ENCODE results near the gene MARCHF4. TPM values are rescaled to one million over a fixed set of nuclear protein-coding genes. Genes with fewer than 3 reads are reported as not detected.

Gene MARCHF4
- total RNA-seq, 1 experiment from 2014 or later = not detected

GRCh38 chr2:216340280-216340631 is 32.0 kb downstream of the MARCHF4 start:
- no peaks in the 10 kb centered on the region for H3K9me3 ChIP-seq (ENCODE audit: control insufficient read depth in 1 of 2, insufficient read depth in 1 of 2, low read depth in 1 of 2, low read length in 2 of 2)
- no TSS peak for BruUV-seq (replicated peaks)
- H3K27ac ChIP-seq (ENCODE audit: low read depth, low read length) = no peak overlapping the region
- peaks cover 0 to 8% of the 10 kb centered on the region in 2 experiments; a peak in 1 of 4 replicates for H3K4me1 ChIP-seq (ENCODE audit: control insufficient read depth in 1 of 2, insufficient read depth in 2 of 2, low read length in 2 of 2)
- no peak overlapping the region for H3K4me3 ChIP-seq (replicated peaks in 1 of 2; ENCODE audit: low read depth in 1 of 2, low read length in 2 of 2)
- ChIA-PET CTCF (no interaction called here), POLR2A (no interaction called here), RAD21 (ENCODE audit: low non-redundant PET in 1 of 2, low total read pairs in 2 of 2, uncharacterized antibody in 2 of 2, unreplicated experiment in 2 of 2) (no interaction called here)
- H4K20me1 ChIP-seq (ENCODE audit: insufficient read depth) = no peaks in the 10 kb centered on the region
- H3K36me3 ChIP-seq (ENCODE audit: control insufficient read depth in 1 of 2, insufficient read depth in 2 of 2, low read length in 2 of 2) = no peaks in the 10 kb centered on the region
- ATAC-seq (no peak), DNase-seq (ENCODE audit: low read depth, low spot score) (no peak)
- H3K4me2 ChIP-seq (ENCODE audit: low read length) = peak overlapping the region; percentile 36; the same call in 1 of the 2 replicates
- no peak for TF ChIP-seq CBX3 (IDR thresholded peaks at IDR 0.05; ENCODE audit: low read depth)
- no peak for TF ChIP-seq EZH2phosphoT487 (IDR thresholded peaks at IDR 0.05; ENCODE audit: borderline replicate concordance)
- TF ChIP-seq ZNF274 (IDR thresholded peaks at IDR 0.05; ENCODE audit: low read depth, low read length) = no peak
- no peak for TF ChIP-seq POLR2AphosphoS5 (IDR thresholded peaks at IDR 0.05; ENCODE audit: low read depth, low read length)
- TF ChIP-seq SRF (IDR thresholded peaks at IDR 0.05; ENCODE audit: low read depth) = no peak
- TF ChIP-seq RAD21 (IDR thresholded peaks at IDR 0.05; ENCODE audit: low read depth) = no peak
- no peak for TF ChIP-seq YY1 (IDR thresholded peaks at IDR 0.05; ENCODE audit: extremely low read depth, insufficient replicate concordance, low read depth, low read length)
- no peak for TF ChIP-seq SP1 (IDR thresholded peaks at IDR 0.05; ENCODE audit: low read depth)
- no peak for TF ChIP-seq REST (IDR thresholded peaks at IDR 0.05; ENCODE audit: low read depth)
- TF ChIP-seq ELF1 (IDR thresholded peaks at IDR 0.05; ENCODE audit: borderline replicate concordance, low read depth) = no peak
- TF ChIP-seq POLR2A (IDR thresholded peaks at IDR 0.05; ENCODE audit: borderline replicate concordance, extremely low read depth, insufficient read depth, insufficient read length) = no peak
- no peak for TF ChIP-seq CEBPB (IDR thresholded peaks at IDR 0.05; ENCODE audit: low read depth)
- TF ChIP-seq FOSL1 (IDR thresholded peaks at IDR 0.05; ENCODE audit: low read depth) = no peak
- TF ChIP-seq TCF7L2 (IDR thresholded peaks at IDR 0.05; ENCODE audit: borderline replicate concordance, extremely low read depth, insufficient read depth, insufficient read length) = no peak
- TF ChIP-seq ZFX (IDR thresholded peaks at IDR 0.05) = no peak
- TF ChIP-seq MAX (IDR thresholded peaks at IDR 0.05) = no peak
- peaks cover 15% of the 10 kb centered on the region; the same call in 1 of the 2 replicates for H3K27me3 ChIP-seq (ENCODE audit: insufficient read depth, low read length)
- no peaks in the 10 kb centered on the region; the same call in 1 of the 2 replicates for H3K9me2 ChIP-seq (ENCODE audit: insufficient read depth)
- H2AFZ ChIP-seq (ENCODE audit: low read depth, low read length, poor library complexity, severe bottlenecking) = peak overlapping the region; percentile 66
- no peaks in the 10 kb centered on the region for H3K79me2 ChIP-seq (ENCODE audit: insufficient read depth, low read length)
- H3K9ac ChIP-seq (ENCODE audit: low read length) = no peak overlapping the region
- intact Hi-C loops (cut with micrococcal nuclease) = no loop called here

Data from HCT116 (cell line).